HFFc6 (cell line): ENCODE measurements around the gene DCLK1. TPM values are rescaled to one million over a fixed set of nuclear protein-coding genes. Genes with fewer than 3 reads are reported as not detected.

Experiments
- DNase-seq: peaks from one replicate; pipeline ENCODE4 v3.0.0-alpha.2; 2018
- H3K27ac Mint-ChIP-seq: 2 replicates; pipeline ENCODE4 v1.8.0; 2020; ENCODE audit warnings: mild to moderate bottlenecking, mixed read lengths
- H3K27me3 Mint-ChIP-seq: 2 replicates; pipeline ENCODE4 v1.8.0; 2021; ENCODE audit warnings: mild to moderate bottlenecking, moderate library complexity, mixed read lengths; ENCODE audit not compliant: insufficient read depth
- H3K36me3 Mint-ChIP-seq: 2 replicates; pipeline ENCODE4 v1.8.0; 2021; ENCODE audit warnings: low read depth, mixed read lengths
- H3K4me1 Mint-ChIP-seq: 2 replicates; pipeline ENCODE4 v1.8.0; 2020; ENCODE audit warnings: low read depth, mixed read lengths
- H3K4me3 Mint-ChIP-seq: 2 replicates; pipeline ENCODE4 v1.8.0; 2020; ENCODE audit warnings: mild to moderate bottlenecking, moderate library complexity, mixed read lengths
- H3K9me3 Mint-ChIP-seq: 2 replicates; pipeline ENCODE4 v1.8.0; 2020; ENCODE audit warnings: mild to moderate bottlenecking, mixed read lengths
- total RNA-seq, 6 experiments: library from RNA; stranded (reverse); fragmentation: NEBNext Ultra II Directional; extraction: Animal tissue kit (Norgen Biotek cat#: 25700); gene quantifications; 2 replicates in 1 of 6; 3 replicates in 5 of 6; pipeline ENCODE4 v1.2.3, GENCODE V29; 2021
- TF ChIP-seq, protein P1 (sequence below): fragments of 200-600 bp; sonication (generic); IDR thresholded peaks from 2 replicates; pipeline ENCODE4 v1.5.0; 2021; ENCODE audit warnings: antibody characterized with exemption, mild to moderate bottlenecking

The DCLK1 gene
- total RNA-seq, 6 experiments from 2014 or later = not detected

DNA sequence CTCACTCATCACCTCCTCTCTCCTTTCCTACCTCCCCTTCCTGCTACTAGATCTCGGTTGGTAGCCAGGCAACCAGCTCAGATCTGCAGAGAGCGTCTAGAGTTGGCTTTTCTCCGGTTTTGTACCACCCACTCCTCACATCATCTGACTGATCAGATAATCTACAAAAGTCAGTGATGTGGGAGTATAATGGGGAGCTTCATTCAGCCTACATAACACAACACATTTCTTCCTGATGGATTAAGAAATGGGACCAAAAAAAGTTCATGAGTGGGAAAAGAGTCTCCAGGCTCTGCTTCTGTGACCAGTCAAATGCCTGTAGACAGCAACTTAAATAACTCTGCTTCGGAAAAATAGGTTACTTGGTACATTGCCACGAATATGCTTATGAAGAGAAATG lies 279.8 kb downstream of the DCLK1 start:
- Mint-ChIP-seq H3K4me3 (no peak overlapping the region), H3K4me1 (peaks cover 12% of the 10 kb centered on the region), H3K27ac (no peak overlapping the region)

GRCh38 chr13:35850569-35850968 lies 280.6 kb downstream of the DCLK1 start:
- Mint-ChIP-seq H3K4me3 (no peak overlapping the region), H3K27ac (no peak overlapping the region), H3K27me3 (peaks cover 2% of the 10 kb centered on the region; the same call in 1 of the 2 replicates), H3K36me3 (no peaks in the 10 kb centered on the region), H3K9me3 (no peaks in the 10 kb centered on the region), H3K4me1 (peaks cover 5% of the 10 kb centered on the region)
- no peak for DNase-seq
- TF ChIP-seq, protein P1, sequence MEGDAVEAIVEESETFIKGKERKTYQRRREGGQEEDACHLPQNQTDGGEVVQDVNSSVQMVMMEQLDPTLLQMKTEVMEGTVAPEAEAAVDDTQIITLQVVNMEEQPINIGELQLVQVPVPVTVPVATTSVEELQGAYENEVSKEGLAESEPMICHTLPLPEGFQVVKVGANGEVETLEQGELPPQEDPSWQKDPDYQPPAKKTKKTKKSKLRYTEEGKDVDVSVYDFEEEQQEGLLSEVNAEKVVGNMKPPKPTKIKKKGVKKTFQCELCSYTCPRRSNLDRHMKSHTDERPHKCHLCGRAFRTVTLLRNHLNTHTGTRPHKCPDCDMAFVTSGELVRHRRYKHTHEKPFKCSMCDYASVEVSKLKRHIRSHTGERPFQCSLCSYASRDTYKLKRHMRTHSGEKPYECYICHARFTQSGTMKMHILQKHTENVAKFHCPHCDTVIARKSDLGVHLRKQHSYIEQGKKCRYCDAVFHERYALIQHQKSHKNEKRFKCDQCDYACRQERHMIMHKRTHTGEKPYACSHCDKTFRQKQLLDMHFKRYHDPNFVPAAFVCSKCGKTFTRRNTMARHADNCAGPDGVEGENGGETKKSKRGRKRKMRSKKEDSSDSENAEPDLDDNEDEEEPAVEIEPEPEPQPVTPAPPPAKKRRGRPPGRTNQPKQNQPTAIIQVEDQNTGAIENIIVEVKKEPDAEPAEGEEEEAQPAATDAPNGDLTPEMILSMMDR = no peak

More for the DNA sequence above, 279.8 kb downstream of the DCLK1 start:
- no peaks in the 10 kb centered on the region for H3K36me3 Mint-ChIP-seq
- peaks cover 2% of the 10 kb centered on the region for H3K27me3 Mint-ChIP-seq
- H3K9me3 Mint-ChIP-seq = no peaks in the 10 kb centered on the region
- TF ChIP-seq, protein P1 = no peak
- DNase-seq = no peak

DNA sequence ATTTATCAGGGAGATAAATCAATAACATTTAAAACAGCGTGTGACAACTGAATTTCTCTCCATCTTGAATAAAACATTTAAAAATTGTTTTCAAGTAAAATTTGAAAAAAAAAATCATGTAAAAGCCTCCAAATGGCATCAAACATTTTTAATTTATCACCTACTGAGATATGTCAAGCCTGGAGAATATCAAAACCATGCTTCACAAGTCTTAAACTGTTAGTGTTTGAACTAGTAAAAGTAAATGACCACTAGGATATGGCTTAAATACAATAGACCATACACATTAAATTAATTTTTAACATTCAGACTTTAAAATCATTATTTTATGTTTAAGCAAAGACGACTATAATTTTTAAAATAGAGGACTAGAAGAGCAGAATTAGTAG lies 281.9 kb downstream of the DCLK1 start:
- Mint-ChIP-seq H3K36me3 (no peaks in the 10 kb centered on the region), H3K4me1 (no peaks in the 10 kb centered on the region; the same call in 1 of the 2 replicates), H3K27me3 (peaks cover 2% of the 10 kb centered on the region; the same call in 1 of the 2 replicates), H3K4me3 (no peak overlapping the region), H3K9me3 (no peaks in the 10 kb centered on the region), H3K27ac (no peak overlapping the region)
- TF ChIP-seq, protein P1 = no peak
- no peak for DNase-seq

DNA sequence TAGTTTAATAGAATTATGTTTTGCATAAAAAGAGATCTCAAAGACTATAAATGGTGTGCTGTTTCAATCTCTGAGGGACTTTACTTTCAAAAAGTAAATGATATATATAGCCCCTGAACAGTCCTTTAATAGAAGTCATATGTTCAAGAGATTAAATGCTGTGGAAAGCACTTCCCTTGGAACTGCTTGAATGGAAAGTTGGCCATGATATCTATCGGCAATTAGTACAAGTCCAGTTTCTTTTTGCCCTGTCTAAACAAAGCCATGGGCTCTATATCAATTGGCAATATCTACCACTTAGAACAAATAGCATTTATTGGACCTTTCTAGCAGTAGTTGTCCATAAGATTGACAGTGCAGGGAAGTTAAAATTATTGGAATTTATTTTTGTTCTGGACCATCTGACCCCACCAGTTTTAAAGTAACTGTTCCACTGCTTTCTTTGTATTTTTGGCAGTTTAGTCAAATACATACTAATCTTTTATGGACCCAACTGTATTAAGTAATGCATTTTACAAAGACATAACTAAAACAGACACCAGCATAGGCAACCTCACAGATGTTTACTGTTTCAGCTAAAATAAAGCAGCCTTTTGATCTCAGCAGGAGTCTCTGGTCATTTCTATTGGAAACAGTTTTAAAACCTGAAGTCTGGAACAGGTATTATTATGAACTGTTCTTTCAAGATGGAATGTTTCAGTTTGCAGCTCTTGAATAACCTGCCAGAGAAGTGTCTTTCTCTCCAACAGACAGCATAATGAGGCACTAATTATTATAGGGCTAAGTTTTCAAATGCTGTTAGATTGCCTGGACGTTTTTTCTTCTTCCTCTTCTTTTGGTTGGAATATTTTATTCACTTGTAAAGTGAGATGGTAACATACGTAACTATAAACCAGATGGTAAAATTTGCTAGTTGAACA lies 282.6 kb downstream of the DCLK1 start:
- Mint-ChIP-seq H3K36me3 (no peaks in the 10 kb centered on the region), H3K27ac (no peak overlapping the region), H3K27me3 (0 out of 2 replicates have a peak, but pooled peaks cover 2% of the 10 kb centered on the region), H3K4me1 (no peaks in the 10 kb centered on the region; the same call in 1 of the 2 replicates), H3K4me3 (no peak overlapping the region), H3K9me3 (no peaks in the 10 kb centered on the region)
- TF ChIP-seq, protein P1 = no peak
- DNase-seq = no peak

- no peaks in the 10 kb centered on the region for H3K27me3 Mint-ChIP-seq
- H3K4me3 Mint-ChIP-seq = no peak overlapping the region
- peaks cover 19% of the 10 kb centered on the region for H3K4me1 Mint-ChIP-seq
- no peaks in the 10 kb centered on the region for H3K9me3 Mint-ChIP-seq
- H3K36me3 Mint-ChIP-seq = no peaks in the 10 kb centered on the region
- no peak for DNase-seq
- no peak overlapping the region for H3K27ac Mint-ChIP-seq
- TF ChIP-seq, protein P1 = no peak
These were observed 287.9 kb downstream of the DCLK1 start for GRCh38 chr13:35843272-35843671.
